ENCODE measurements around the gene CNIH2.

The CNIH2 gene

GRCh38 chr11:66278363-66279091, 552 bp downstream of the CNIH2 start:
- Mint-ChIP-seq H3K27ac (no peak overlapping the region), H3K36me3 (no peaks in the 10 kb centered on the region), H3K4me1 (ENCODE audit: low read depth) (peaks cover 23% of the 10 kb centered on the region), H3K9me3 (ENCODE audit: low read depth) (no peaks in the 10 kb centered on the region), H3K27me3 (no peaks in the 10 kb centered on the region), H3K4me3 (peak overlapping the region; percentile 71)

GRCh38 chr11:66279092-66279734, 1.2 kb downstream of the CNIH2 start:
- H3K4me3 Mint-ChIP-seq: peak overlapping the region; percentile 71
- no peak overlapping the region for H3K27ac Mint-ChIP-seq
- no peaks in the 10 kb centered on the region for H3K36me3 Mint-ChIP-seq
- peaks cover 21% of the 10 kb centered on the region for H3K4me1 Mint-ChIP-seq (ENCODE audit: low read depth)
- H3K9me3 Mint-ChIP-seq (ENCODE audit: low read depth): no peaks in the 10 kb centered on the region
- H3K27me3 Mint-ChIP-seq: no peaks in the 10 kb centered on the region

DNA sequence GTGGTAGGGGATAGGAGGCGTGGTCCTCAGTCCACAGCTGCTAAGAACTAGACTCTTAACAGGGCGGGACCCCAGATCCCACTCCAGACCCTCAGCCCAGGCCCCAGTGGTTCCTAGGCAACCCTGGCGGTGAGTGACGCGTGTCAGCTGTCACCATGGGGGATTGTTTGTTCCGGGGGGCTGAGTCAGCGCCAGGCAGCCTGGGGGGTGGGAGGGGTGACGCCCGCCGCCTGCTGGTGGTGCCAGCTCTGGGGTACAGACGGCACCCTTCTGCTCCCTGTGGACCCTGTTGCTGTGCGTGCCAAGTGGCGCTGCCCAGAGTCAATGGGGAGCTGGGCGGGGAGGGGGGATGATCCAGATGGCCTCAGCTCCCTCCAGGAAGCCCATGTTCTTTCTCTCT, 2.5 kb downstream of the CNIH2 start:
- H3K4me3 Mint-ChIP-seq: no peak overlapping the region
- no peaks in the 10 kb centered on the region for H3K27me3 Mint-ChIP-seq
- no peaks in the 10 kb centered on the region for H3K9me3 Mint-ChIP-seq (ENCODE audit: low read depth)
- peaks cover 21% of the 10 kb centered on the region for H3K4me1 Mint-ChIP-seq (ENCODE audit: low read depth)
- H3K36me3 Mint-ChIP-seq: no peaks in the 10 kb centered on the region
- H3K27ac Mint-ChIP-seq: no peak overlapping the region

GRCh38 chr11:66281001-66281400, 3.0 kb downstream of the CNIH2 start:
- Mint-ChIP-seq H3K36me3 (no peaks in the 10 kb centered on the region), H3K4me1 (ENCODE audit: low read depth) (peaks cover 21% of the 10 kb centered on the region), H3K4me3 (peak overlapping the region; percentile 18), H3K9me3 (ENCODE audit: low read depth) (no peaks in the 10 kb centered on the region), H3K27me3 (no peaks in the 10 kb centered on the region), H3K27ac (no peak overlapping the region)

GRCh38 chr11:66281776-66282467, 3.9 kb downstream of the CNIH2 start:
- no peaks in the 10 kb centered on the region for H3K36me3 Mint-ChIP-seq
- H3K27ac Mint-ChIP-seq: no peak overlapping the region
- H3K4me1 Mint-ChIP-seq (ENCODE audit: low read depth): peaks cover 23% of the 10 kb centered on the region
- no peaks in the 10 kb centered on the region for H3K27me3 Mint-ChIP-seq
- peak overlapping the region; percentile 27 for H3K4me3 Mint-ChIP-seq
- no peaks in the 10 kb centered on the region for H3K9me3 Mint-ChIP-seq (ENCODE audit: low read depth)

DNA sequence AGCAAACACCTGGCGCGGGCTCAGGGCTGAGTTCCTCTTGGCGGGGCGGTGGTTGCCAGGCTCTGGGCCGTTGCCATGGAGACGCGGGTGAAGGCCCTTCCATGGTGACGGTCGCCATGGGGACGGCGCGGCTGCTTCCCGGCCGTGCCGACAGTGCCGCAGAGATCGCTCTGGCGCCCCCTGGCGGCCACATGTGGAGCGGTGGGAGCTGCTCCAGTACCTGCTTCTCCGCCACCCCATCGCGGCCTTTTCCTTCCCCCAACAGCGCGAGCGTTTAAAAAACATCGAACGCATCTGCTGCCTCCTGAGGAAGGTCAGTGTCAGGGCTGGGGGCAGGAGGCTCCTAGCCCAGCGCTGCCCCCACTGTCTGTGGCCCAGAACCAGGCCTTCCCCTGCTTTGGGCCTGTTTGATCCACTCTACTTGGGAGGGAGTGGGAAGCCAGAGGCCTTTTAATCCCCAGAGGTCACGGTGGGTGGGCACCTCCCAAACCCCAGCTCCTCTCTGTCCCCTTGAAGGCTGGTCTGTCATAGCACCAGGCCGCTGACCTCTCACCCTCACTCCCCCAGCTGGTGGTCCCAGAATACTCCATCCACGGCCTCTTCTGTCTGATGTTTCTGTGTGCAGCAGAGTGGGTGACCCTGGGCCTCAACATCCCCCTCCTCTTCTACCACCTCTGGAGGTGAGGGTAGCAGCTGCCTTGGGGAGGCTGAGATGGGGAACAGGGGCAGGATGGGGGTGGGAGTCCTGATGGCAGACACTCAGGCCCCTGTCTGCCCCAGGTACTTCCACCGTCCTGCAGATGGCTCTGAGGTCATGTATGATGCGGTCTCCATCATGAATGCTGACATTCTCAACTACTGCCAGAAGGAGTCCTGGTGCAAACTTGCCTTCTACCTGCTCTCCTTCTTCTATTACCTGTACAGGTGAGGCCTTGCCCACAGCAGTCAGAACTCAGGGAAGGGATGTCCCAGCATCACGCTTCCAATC, 4.8 kb downstream of the CNIH2 start:
- peak overlapping the region; percentile 27 for H3K4me3 Mint-ChIP-seq
- no peaks in the 10 kb centered on the region for H3K9me3 Mint-ChIP-seq (ENCODE audit: low read depth)
- H3K4me1 Mint-ChIP-seq (ENCODE audit: low read depth): peaks cover 26% of the 10 kb centered on the region
- H3K36me3 Mint-ChIP-seq: no peaks in the 10 kb centered on the region
- no peak overlapping the region for H3K27ac Mint-ChIP-seq
- H3K27me3 Mint-ChIP-seq: no peaks in the 10 kb centered on the region

DNA sequence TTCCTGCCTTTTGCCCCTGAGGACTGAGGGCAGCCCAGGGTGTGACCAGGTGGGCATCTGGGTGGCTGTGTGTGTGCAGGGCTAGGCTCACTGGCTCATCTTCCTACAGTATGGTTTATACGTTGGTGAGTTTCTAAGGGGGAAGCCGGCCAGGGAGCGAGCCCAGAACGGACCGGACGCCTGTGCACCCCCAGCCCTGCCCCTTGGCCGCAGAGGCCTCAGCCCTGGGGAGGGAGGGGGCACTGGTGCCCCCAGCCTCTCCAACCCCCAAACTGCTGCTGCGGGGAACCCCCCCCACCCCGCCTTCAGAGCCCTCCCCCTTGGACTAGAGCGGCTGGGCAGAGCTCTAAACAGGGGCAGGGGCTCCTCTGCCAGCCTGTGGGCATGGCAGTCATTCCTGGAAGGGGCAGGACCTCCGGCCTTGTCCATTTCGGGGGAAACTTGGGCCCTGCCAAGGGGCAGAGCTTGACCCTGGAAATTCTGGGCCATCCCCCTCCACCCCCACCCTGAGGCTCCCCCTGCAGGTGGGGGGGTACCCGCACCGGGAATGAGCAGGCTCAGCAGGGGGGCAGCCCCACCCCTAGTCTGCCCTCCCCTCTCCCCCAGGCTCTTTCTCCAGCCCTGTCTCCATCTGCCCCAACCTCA, 5.6 kb downstream of the CNIH2 start:
- H3K27ac Mint-ChIP-seq: no peak overlapping the region
- no peaks in the 10 kb centered on the region for H3K36me3 Mint-ChIP-seq
- no peaks in the 10 kb centered on the region for H3K27me3 Mint-ChIP-seq
- peaks cover 26% of the 10 kb centered on the region for H3K4me1 Mint-ChIP-seq (ENCODE audit: low read depth)
- no peak overlapping the region for H3K4me3 Mint-ChIP-seq
- no peaks in the 10 kb centered on the region for H3K9me3 Mint-ChIP-seq (ENCODE audit: low read depth)

DNA sequence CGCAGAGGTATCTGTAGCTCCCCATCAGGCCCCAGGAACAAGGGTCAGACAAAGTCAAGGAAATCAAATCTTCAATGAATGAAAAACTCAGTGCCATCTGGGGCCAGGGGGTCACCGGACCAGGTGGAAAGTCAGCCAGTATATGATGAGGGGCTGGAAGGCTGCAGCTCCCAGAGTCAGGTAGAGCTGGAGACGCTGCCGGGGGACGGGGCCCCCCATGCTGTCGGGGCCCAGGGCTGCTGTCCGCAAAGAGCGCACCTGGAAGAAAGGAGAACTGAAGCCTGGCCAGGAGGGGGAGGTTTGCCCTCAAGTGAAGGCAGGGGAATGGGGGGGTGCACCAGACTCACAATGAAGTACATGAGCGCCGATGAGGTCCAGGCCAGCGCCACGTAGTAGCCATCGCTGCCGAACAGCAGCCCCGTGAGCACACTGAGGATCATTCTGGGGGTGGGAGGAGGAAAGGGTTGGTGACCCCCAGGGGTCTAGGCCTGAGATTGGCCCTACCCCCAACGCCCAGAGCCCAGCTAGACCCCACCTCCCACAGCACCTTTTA, 6.6 kb downstream of the CNIH2 start:
- H3K27ac Mint-ChIP-seq: no peak overlapping the region
- no peaks in the 10 kb centered on the region for H3K36me3 Mint-ChIP-seq
- H3K4me1 Mint-ChIP-seq (ENCODE audit: low read depth): peaks cover 25% of the 10 kb centered on the region
- no peak overlapping the region for H3K4me3 Mint-ChIP-seq
- no peaks in the 10 kb centered on the region for H3K9me3 Mint-ChIP-seq (ENCODE audit: low read depth)
- H3K27me3 Mint-ChIP-seq: no peaks in the 10 kb centered on the region

DNA sequence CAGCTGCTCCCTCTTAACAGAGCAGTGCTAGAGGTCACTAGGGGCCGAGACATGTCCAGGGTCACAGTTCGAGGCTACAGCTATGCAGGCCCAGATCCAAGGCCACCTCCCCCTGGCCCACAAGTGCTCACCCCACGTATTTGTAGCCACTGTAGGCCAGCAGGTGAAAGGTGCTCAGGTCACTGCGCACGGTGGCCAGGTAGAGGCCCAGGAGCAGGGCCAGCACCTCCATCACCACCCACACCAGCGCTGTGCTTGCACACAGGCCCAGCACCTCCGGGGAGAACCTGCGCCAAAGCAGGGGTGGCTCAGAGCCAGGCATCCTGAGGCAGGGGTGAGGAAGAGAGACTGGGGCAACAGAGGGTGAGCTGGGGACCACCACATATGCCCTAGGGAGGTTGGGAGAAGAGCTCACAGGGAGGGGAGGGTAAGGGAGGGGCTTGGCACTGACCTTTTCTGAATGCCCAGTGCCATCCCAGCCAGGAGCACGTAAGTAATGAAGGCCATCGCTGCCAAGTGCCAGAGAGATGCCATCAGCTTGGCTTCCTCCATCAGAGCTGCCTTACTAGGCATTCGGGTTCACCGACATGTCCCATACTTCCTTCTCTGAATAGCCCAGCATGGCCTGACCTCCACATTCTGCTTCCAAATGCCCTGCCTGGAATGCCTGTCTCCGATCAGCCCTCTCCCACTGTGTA, 7.4 kb downstream of the CNIH2 start:
- H3K4me3 Mint-ChIP-seq: no peak overlapping the region
- no peak overlapping the region for H3K27ac Mint-ChIP-seq
- H3K27me3 Mint-ChIP-seq: no peaks in the 10 kb centered on the region
- H3K9me3 Mint-ChIP-seq (ENCODE audit: low read depth): no peaks in the 10 kb centered on the region
- no peaks in the 10 kb centered on the region for H3K36me3 Mint-ChIP-seq
- H3K4me1 Mint-ChIP-seq (ENCODE audit: low read depth): peaks cover 32% of the 10 kb centered on the region

GRCh38 chr11:66286699-66287098, 8.7 kb downstream of the CNIH2 start:
- H3K4me3 Mint-ChIP-seq: peak overlapping the region; percentile 90
- peaks cover 2% of the 10 kb centered on the region for H3K27me3 Mint-ChIP-seq
- H3K36me3 Mint-ChIP-seq: no peaks in the 10 kb centered on the region
- H3K9me3 Mint-ChIP-seq (ENCODE audit: low read depth): no peaks in the 10 kb centered on the region
- peaks cover 40% of the 10 kb centered on the region for H3K4me1 Mint-ChIP-seq (ENCODE audit: low read depth)
- no peak overlapping the region for H3K27ac Mint-ChIP-seq

GRCh38 chr11:66287211-66287888, 9.4 kb downstream of the CNIH2 start:
- H3K36me3 Mint-ChIP-seq: no peaks in the 10 kb centered on the region
- peaks cover 36% of the 10 kb centered on the region for H3K4me1 Mint-ChIP-seq (ENCODE audit: low read depth)
- peak overlapping the region; percentile 90 for H3K4me3 Mint-ChIP-seq
- peaks cover 2% of the 10 kb centered on the region for H3K27me3 Mint-ChIP-seq
- no peaks in the 10 kb centered on the region for H3K9me3 Mint-ChIP-seq (ENCODE audit: low read depth)
- H3K27ac Mint-ChIP-seq: peak overlapping the region; percentile 22

- Mint-ChIP-seq H3K36me3 (peaks cover 4% of the 10 kb centered on the region), H3K27ac (peak overlapping the region; percentile 86), H3K4me3 (peak overlapping the region; percentile 90), H3K27me3 (peaks cover 7% of the 10 kb centered on the region), H3K4me1 (ENCODE audit: low read depth) (peaks cover 34% of the 10 kb centered on the region), H3K9me3 (ENCODE audit: low read depth) (no peaks in the 10 kb centered on the region)
These were observed 10.1 kb downstream of the CNIH2 start for GRCh38 chr11:66287889-66288670.
